Tibial nerve (tissue), 4 donors: ENCODE data around the gene IL22RA1.

ENCODE experiments used
- CTCF ChIP-seq, 5 experiments: fragments of 200-600 bp in 3 of 5; fragments of 450-650 bp in 2 of 5; sonication (generic) in 3 of 5; IDR thresholded peaks; one replicate each; pipeline ENCODE4 v1.5.1; 2016 to 2019; ENCODE audit warnings: antibody characterized with exemption in 5 of 5, mild to moderate bottlenecking in 3 of 5, moderate library complexity in 2 of 5
- EP300 ChIP-seq, 2 donors: sonication (generic); formaldehyde crosslinking; IDR thresholded peaks; one replicate each; pipeline ENCODE4 v1.6.1; 2017; ENCODE audit warnings: antibody characterized with exemption in 2 of 2, mild to moderate bottlenecking in 1 of 2
- POLR2A ChIP-seq, 2 donors: fragments of 450-650 bp; IDR thresholded peaks; one replicate each; pipeline ENCODE4 v1.6.1; 2017; ENCODE audit warnings: antibody characterized with exemption in 2 of 2, mild to moderate bottlenecking in 2 of 2, moderate library complexity in 2 of 2

GRCh38 chr1:24182061-24182460 is 39.1 kb upstream of the IL22RA1 start:
- TF ChIP-seq CTCF (IDR thresholded peaks at IDR 0.05) (no peak), POLR2A (IDR thresholded peaks at IDR 0.05) (no peak), EP300 (IDR thresholded peaks at IDR 0.05) (no peak)
